KG1 (cell line): Measurements from ENCODE around the gene SYMPK.

Experiments used
- DNase-seq: peaks from one replicate; lab custom pipeline; 2025; lab: John Stamatoyannopoulos, UW

SYMPK gene

GRCh38 chr19:45866400-45867176, 3.6 kb upstream of the SYMPK start:
- DNase-seq = no peak

- DNase-seq = no peak
Observed at GRCh38 chr19:45865269-45865948, 2.5 kb upstream of the SYMPK start.

GRCh38 chr19:45864629-45865082, 1.7 kb upstream of the SYMPK start:
- no peak for DNase-seq

GRCh38 chr19:45863840-45864628, 1.1 kb upstream of the SYMPK start, which contains the start of gene FOXA3:
FOXA3 (plus strand) TSS chr19:45864326; CDS start chr19:45864457, 131 bp downstream.
- DNase-seq = no peak

- DNase-seq = no peak
Observed at GRCh38 chr19:45863335-45863839, 440 bp upstream of the SYMPK start.

GRCh38 chr19:45862271-45862563, 730 bp downstream of the SYMPK start:
- DNase-seq = no peak

- DNase-seq = no peak
Observed at GRCh38 chr19:45860359-45861259, 2.3 kb downstream of the SYMPK start.

GRCh38 chr19:45854167-45854778, 8.7 kb downstream of the SYMPK start:
- no peak for DNase-seq

- DNase-seq = no peak
Observed at GRCh38 chr19:45852983-45853382, 10.0 kb downstream of the SYMPK start.

- DNase-seq = no peak
Observed at GRCh38 chr19:45852145-45852750, 10.7 kb downstream of the SYMPK start.

GRCh38 chr19:45848922-45849321, 14.0 kb downstream of the SYMPK start:
- DNase-seq = no peak

GRCh38 chr19:45847663-45848062, 15.3 kb downstream of the SYMPK start:
- no peak for DNase-seq

GRCh38 chr19:45842198-45842597, 20.7 kb downstream of the SYMPK start:
- DNase-seq = no peak

- DNase-seq = no peak
Observed at GRCh38 chr19:45834970-45835369, 28.0 kb downstream of the SYMPK start.

GRCh38 chr19:45828945-45829344, 34.0 kb downstream of the SYMPK start:
- no peak for DNase-seq

- no peak for DNase-seq
Observed at GRCh38 chr19:45828523-45828922, 34.4 kb downstream of the SYMPK start.

GRCh38 chr19:45827459-45828093, 35.4 kb downstream of the SYMPK start:
- no peak for DNase-seq

- no peak for DNase-seq
Observed at GRCh38 chr19:45826934-45827333, 36.0 kb downstream of the SYMPK start.

GRCh38 chr19:45825917-45826893, 36.7 kb downstream of the SYMPK start:
- no peak for DNase-seq
